ENCODE results near the gene ITPR2.
"Not testable (repeated sequence)": the region's sequence is repeated elsewhere in the genome, so short reads cannot be mapped to it uniquely, and the experiment has no call there.

Gene ITPR2

GRCh38 chr12:26520869-26521268, 312.1 kb downstream of the ITPR2 start:
- FAIRE-seq (no peak), DNase-seq (ENCODE audit: insufficient read length, low spot score) (no peak)
- no peak for TF ChIP-seq POLR2A (IDR thresholded peaks at IDR 0.05; ENCODE audit: low read depth, low read length)

GRCh38 chr12:26520109-26520508, 312.9 kb downstream of the ITPR2 start:
- no peak for DNase-seq (ENCODE audit: insufficient read length, low spot score)
- FAIRE-seq = no peak
- no peak for TF ChIP-seq POLR2A (IDR thresholded peaks at IDR 0.05; ENCODE audit: low read depth, low read length)

- TF ChIP-seq POLR2A (IDR thresholded peaks at IDR 0.05; ENCODE audit: low read depth, low read length) = no peak
- FAIRE-seq (no peak), DNase-seq (ENCODE audit: insufficient read length, low spot score) (no peak)
Measured at GRCh38 chr12:26519462-26519861, 313.5 kb downstream of the ITPR2 start.

- not testable (repeated sequence) for DNase-seq (ENCODE audit: insufficient read length, low spot score)
Measured at GRCh38 chr12:26517320-26517719, 315.7 kb downstream of the ITPR2 start.

GRCh38 chr12:26514364-26514763, 318.6 kb downstream of the ITPR2 start:
- no peak for TF ChIP-seq POLR2A (IDR thresholded peaks at IDR 0.05; ENCODE audit: low read depth, low read length)
- DNase-seq (ENCODE audit: insufficient read length, low spot score) = no peak
- no peak for FAIRE-seq

More at GRCh38 chr12:26517320-26517719, 315.7 kb downstream of the ITPR2 start:
- FAIRE-seq = not testable (repeated sequence)

DNA sequence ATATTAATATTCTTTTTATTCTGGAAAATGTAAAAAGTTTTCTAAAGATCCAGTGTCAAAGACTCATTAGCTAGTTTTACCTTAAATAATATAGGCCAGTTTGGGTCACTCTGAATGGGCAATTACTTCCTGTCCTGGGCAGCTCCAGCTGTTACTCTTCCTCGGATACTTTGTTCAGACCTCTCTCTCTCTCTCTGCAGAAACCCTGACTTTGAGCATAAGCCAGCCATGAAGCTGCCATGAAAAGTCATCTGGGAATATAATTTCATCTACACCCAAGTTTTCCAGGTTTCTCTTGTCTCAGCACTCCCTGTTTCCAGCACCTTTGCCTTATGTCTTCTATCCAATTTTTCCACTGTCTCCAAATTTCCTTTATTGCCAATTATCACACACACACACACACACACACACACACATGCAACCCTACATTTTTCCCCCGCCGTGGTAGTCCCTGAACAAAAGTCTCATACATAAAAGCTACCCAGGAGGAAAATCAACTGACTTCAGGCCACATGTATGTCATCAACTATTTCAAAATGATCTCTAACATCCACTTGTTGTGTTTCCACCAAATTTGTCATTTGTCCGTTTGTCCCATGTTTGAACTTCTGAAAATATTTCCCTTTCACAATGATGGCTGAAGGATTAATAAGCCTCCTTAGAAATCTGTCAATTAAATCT, 319.5 kb downstream of the ITPR2 start:
- no peak for TF ChIP-seq POLR2A (IDR thresholded peaks at IDR 0.05; ENCODE audit: low read depth, low read length)
- FAIRE-seq (no peak), DNase-seq (ENCODE audit: insufficient read length, low spot score) (no peak)

GRCh38 chr12:26512213-26512612, 320.8 kb downstream of the ITPR2 start:
- FAIRE-seq = no peak
- no peak for TF ChIP-seq POLR2A (IDR thresholded peaks at IDR 0.05; ENCODE audit: low read depth, low read length)
- DNase-seq (ENCODE audit: insufficient read length, low spot score) = no peak

GRCh38 chr12:26510354-26510674, 322.7 kb downstream of the ITPR2 start:
- no peak for TF ChIP-seq POLR2A (IDR thresholded peaks at IDR 0.05; ENCODE audit: low read depth, low read length)
- no peak for DNase-seq (ENCODE audit: insufficient read length, low spot score)
- no peak for FAIRE-seq

GRCh38 chr12:26507613-26508012, 325.4 kb downstream of the ITPR2 start:
- no peak for DNase-seq (ENCODE audit: insufficient read length, low spot score)
- FAIRE-seq = no peak
- no peak for TF ChIP-seq POLR2A (IDR thresholded peaks at IDR 0.05; ENCODE audit: low read depth, low read length)

GRCh38 chr12:26499979-26500640, 332.9 kb downstream of the ITPR2 start:
- TF ChIP-seq POLR2A (IDR thresholded peaks at IDR 0.05; ENCODE audit: low read depth, low read length) = no peak
- FAIRE-seq = no peak

GRCh38 chr12:26496170-26496569, 336.8 kb downstream of the ITPR2 start:
- TF ChIP-seq POLR2A (IDR thresholded peaks at IDR 0.05; ENCODE audit: low read depth, low read length) = no peak
- no peak for FAIRE-seq
- no peak for DNase-seq (ENCODE audit: insufficient read length, low spot score)

More at GRCh38 chr12:26499979-26500640, 332.9 kb downstream of the ITPR2 start:
- DNase-seq (ENCODE audit: insufficient read length, low spot score) = no peak

GRCh38 chr12:26493656-26494055, 339.3 kb downstream of the ITPR2 start:
- DNase-seq (ENCODE audit: insufficient read length, low spot score) = no peak
- no peak for TF ChIP-seq POLR2A (IDR thresholded peaks at IDR 0.05; ENCODE audit: low read depth, low read length)
- no peak for FAIRE-seq

GRCh38 chr12:26492406-26492805, 340.6 kb downstream of the ITPR2 start:
- no peak for DNase-seq (ENCODE audit: insufficient read length, low spot score)
- no peak for FAIRE-seq
- TF ChIP-seq POLR2A (IDR thresholded peaks at IDR 0.05; ENCODE audit: low read depth, low read length) = no peak

DNA sequence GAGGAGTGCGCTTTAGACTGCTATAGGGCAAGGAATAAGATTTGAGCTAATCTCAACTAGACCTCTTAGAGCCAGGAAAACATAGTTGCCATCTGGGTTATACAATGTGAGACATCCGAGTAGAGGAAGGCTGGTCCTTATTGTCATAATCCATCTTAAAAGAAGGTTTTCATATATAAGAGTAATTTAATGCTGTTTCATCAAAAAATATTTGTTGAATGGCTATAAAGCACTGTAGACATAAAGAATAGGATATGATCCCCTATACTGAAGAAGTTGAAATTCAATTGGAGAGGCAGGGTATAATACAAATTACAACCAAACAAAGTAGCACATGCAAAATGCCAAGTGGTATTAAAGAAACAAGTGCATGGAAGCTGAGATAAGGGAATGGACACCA, 343.1 kb downstream of the ITPR2 start:
- FAIRE-seq = no peak
- TF ChIP-seq POLR2A (IDR thresholded peaks at IDR 0.05; ENCODE audit: low read depth, low read length) = no peak
- no peak for DNase-seq (ENCODE audit: insufficient read length, low spot score)

GRCh38 chr12:26488351-26488750, 344.6 kb downstream of the ITPR2 start:
- DNase-seq (ENCODE audit: insufficient read length, low spot score) = no peak
- TF ChIP-seq POLR2A (IDR thresholded peaks at IDR 0.05; ENCODE audit: low read depth, low read length) = no peak
- no peak for FAIRE-seq
